ENCODE data around the gene PDZRN4.
"Not testable (repeated sequence)": the region's sequence is repeated elsewhere in the genome, so short reads cannot be mapped to it uniquely, and the experiment has no call there.

The PDZRN4 gene

DNA sequence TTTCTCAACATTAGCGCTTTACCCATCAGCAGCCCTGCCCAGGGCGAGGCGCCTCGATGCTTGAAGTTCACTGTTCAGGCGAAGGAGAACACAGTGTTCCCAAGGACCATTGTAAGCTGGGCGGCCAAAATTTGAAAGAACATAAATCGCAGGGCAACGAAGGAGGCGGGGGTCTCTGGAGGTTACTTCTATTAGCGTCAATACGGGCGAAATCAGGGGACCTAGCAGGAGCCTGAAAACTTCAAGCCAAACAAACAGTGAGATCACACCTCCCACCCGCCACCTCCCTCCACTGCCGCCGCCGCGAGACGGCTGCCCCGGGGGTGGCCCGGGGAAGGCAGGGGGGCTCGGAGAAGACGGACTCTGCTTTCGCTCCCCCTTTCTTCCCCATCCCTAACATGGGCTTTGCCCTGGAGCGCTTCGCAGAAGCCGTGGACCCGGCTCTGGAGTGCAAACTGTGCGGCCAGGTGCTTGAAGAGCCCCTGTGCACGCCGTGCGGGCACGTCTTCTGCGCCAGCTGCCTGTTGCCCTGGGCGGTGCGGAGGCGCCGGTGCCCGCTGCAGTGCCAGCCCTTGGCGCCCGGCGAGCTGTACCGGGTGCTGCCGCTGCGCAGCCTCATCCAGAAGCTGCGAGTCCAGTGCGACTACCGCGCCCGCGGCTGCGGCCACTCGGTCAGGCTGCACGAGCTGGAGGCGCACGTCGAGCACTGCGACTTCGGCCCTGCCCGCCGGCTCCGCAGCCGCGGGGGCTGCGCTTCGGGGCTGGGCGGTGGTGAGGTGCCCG lies at the start of gene PDZRN4:
TSS of gene PDZRN4 (plus strand) at position 263 of the 783 bp plus-strand sequence.
- DNase-seq: no peak

GRCh38 chr12:41140117-41140516 lies 48.0 kb upstream of the PDZRN4 start:
- no peak for DNase-seq

- no peak for DNase-seq
Observed at GRCh38 chr12:41141104-41141503, 47.0 kb upstream of the PDZRN4 start.

DNA sequence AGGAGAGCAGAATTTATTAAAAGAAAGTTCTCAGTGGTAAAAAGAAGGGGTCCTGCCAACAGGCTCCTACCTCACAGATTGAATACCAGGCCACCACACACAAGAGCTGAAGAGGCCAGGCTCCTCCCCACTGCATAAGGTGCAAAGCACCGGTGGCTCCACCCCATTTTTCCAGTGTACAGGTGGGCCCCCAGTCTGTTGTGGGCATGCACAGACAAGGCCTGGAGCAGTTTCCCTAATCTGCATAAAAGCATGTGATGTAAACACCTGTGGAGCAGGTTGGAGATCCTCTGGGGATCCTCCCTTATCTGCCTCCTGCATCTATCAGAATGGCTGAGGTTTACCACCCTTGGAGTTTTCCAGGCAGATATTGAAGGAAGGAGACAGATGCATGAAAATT lies 45.7 kb upstream of the PDZRN4 start:
- no peak for DNase-seq

GRCh38 chr12:41151793-41152192 lies 36.3 kb upstream of the PDZRN4 start:
- no peak for DNase-seq

DNA sequence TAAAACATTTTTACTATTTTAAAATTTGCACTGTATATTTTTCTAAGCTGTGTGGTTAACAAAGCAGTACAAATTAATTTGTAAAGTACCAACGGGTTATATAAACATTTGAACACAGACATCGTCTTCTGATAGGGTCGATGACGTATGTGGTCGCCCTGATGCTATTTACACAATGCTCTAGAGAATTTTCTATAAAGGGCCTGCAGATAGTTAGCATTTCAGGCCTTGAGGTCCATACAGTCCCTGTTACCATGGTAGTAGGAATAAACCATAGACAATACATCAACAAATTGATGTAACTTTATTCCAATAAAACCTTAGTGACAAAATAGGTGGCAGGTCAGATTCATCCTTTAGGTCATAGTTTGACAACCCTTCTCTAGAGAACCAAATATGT lies 25.7 kb upstream of the PDZRN4 start:
- no peak for DNase-seq

DNA sequence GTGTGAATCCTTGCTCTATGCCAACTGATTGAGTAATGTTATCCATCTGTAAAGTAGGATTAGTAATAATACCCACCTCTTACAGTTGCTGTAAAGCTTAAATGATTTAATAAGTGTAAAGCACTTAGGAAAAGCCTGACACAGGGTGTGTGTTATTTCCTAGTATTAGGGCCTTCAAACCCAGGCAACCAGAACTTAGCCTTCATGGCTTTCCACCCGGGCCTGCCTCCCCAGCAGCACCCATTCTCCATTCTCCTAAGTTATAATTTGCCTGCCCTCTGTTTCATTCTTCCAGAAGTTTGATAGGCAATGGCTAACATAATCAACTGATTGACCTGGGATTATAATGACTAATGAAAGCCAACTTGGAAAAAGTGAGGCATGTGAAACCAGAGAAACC lies 20.4 kb upstream of the PDZRN4 start:
- no peak for DNase-seq

- DNase-seq: no peak
Observed at GRCh38 chr12:41174602-41175001, 13.5 kb upstream of the PDZRN4 start.

DNA sequence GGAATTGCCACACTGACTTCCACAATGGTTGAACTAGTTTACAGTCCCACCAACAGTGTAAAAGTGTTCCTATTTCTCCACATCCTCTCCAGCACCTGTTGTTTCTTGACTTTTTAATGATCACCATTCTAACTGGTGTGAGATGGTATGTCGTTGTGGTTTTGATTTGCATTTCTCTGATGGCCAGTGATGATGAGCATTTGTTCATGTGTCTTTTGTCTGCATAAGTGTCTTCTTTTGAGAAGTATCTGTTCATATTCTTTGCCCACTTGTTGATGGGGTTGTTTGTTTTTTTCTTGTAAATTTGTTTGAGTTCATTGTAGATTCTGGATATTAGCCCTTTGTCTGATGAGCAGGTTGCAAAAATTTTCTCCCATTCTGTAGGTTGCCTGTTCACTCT lies 8.6 kb upstream of the PDZRN4 start:
- not testable (repeated sequence) for DNase-seq

DNA sequence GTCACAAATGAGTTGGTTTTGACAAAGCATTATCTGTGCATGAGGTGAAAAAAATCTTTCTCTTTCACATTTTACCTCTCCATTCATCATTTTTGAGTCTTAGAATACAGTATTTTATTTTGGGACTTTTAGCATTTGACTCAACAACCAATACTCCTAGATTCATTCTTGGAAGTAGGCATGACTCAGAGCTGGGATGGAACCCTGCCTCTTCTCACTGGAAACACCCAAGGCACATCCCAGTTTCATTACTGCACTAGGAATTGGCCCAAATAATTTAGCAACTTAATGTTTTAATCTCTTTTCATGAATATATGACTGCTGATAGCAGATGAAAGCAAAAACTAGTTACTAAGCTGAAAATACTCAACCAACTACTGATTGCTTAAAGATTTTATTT lies 3.3 kb upstream of the PDZRN4 start:
- DNase-seq: no peak

GRCh38 chr12:41186026-41186425 lies 2.1 kb upstream of the PDZRN4 start:
- DNase-seq: no peak

DNA sequence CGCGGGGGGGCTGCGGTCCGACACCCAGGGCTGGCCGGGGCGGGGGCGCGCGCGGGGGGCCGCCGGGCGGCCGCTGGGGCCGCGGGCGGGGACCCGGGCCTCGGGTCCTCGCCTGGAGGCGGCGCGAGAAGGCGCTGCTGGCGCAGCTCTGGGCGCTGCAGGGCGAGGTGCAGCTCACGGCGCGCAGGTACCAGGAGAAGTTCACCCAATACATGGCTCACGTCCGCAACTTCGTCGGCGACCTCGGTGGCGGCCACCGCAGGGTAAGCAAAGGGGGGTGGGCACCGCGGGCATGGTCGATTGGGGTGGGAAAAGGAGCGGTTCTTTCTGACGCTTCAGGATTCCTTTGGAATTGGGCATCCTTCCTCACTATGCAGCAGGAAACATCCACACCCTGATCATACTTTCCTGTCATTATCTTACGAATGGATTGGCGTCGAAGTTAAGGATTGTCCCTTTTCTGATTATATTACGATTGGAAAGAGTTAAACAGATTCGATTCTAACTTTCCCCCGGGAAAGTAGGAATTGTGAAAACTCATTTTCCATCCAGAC lies 798 bp downstream of the PDZRN4 start:
- DNase-seq: no peak

GRCh38 chr12:41189395-41190251 lies 1.5 kb downstream of the PDZRN4 start:
- DNase-seq: no peak

GRCh38 chr12:41190338-41190737 lies 2.2 kb downstream of the PDZRN4 start:
- DNase-seq: no peak

DNA sequence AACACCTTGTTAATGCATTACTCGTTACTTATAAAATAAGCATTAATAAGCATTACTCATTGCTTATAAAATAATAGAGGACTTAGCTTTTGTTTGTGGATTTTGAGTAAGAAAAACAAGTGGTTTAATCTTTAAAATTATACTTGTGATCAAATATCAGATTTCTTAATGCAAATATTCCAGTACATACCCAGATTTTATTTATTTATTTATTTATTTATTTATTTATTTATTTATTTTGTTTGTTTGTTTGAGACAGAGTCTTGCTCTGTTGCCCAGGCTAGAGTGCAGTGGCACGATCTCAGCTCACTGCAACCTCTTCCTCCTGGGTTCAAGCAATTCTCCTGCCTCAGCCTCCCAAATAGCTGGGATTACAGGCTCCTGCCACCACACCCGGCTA lies 3.4 kb downstream of the PDZRN4 start:
- DNase-seq: not testable (repeated sequence)

GRCh38 chr12:41193311-41193710 lies 5.2 kb downstream of the PDZRN4 start:
- no peak for DNase-seq

DNA sequence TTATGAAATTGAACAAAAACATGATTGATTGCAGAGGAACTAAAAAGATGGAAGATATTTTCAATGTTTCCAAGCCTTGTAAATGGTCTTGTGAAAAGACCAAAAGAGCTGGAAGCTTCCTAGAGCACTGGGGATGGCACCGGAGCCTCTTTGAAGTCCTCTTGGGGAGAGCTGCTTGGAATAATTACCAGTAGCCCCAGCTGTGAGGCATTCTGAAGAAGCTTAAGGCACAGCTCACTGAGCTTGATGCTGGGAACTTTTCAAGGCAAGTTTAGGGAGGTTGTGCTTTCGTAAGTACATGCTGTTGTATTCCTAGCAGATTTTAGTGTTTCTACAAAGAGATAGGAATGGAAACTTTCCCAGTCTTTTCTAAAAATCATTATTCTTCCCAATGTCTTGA lies 13.9 kb downstream of the PDZRN4 start:
- DNase-seq: no peak

GRCh38 chr12:41205070-41205709 lies 17.1 kb downstream of the PDZRN4 start:
- DNase-seq: no peak

DNA sequence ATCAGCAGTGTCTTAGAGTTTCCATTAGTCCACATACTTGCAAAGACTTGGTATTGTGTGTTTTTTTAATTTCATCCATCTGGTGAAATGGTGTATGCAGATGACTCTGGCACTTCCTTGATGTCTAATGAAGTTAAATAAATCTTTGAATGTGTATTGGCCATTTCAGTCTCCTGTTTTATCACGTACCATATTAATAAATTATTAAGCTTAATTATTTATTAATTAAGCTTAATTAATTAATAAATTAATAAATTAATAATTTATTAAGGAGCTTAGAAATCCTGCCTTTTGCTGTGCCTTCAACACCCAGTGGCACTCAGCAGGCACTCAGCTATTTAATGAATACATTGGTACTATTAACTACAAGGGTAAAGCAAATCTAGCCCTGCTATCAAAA lies 18.2 kb downstream of the PDZRN4 start:
- DNase-seq: no peak

DNA sequence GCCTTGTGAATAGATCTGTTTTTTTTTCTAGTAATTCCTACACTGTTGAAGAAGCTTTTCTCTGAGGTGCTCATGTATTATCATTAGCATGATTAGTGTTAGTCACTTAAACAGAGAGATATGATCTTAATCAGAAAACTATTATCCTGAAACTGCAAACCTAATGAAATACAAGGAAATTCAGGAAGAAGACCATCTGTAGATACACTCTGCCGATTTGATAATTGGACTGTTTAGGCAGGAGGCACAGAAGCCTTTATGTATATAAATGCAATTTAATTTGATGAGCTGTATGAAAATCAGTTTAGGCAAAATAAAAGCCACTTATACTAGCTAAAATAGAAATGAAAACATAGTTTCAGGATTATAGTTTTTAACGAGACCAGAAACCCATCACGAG lies 23.3 kb downstream of the PDZRN4 start:
- no peak for DNase-seq

DNA sequence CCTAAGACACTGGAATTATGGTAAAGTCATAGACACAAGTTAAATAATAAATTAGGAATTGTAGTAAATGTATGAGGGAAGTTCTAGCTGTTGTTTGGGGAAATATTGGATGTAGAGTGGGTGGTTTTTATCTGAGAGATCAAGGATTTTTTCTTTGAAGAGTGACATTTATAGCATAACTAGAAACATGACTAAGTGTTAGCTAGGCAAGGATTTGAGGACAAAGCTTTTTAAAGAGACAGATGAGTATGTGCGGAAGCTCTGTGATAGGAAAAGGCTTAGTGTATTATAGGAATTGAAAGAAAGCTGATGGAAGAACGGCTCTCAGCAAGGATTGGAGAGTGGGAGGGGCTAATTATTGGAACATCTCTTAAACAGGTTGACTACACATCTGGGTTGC lies 24.5 kb downstream of the PDZRN4 start:
- no peak for DNase-seq

DNA sequence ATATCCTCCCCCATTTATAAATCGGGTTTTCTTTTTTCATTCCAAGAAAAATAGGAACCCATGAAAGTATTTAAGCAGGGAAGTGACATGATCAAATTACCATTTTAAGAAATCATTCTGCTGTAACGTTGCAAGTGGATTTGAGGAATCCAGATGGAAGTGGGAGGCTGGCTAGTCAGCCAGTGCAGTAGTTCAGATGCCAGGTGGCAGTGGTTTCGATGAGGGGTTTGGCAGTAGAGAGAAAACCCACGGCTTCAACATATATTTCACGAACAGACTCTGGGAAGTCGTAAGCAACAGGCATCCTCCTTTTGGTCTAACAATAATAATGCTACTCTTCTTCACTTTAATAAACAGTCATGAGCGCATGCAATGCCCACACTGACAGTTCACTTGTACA lies 25.0 kb downstream of the PDZRN4 start:
- no peak for DNase-seq

DNA sequence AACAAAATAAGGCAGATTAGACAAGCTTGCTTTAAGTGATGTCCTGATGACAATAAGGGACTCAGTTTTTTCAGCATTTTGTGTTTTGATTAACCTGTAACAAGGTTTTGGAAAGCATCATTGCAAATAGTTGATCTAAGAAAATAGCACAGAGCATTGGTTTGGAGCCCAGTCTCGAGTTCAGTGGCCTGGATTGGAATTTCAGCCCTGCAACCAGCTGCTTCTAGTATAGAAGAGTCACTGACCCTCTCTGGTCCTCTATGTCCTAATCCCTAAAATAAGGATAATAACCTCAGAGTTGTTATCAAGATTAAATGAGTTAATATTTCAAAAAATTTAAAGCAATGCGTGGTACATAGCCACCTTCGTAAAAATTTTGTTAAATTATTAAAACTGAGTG lies 25.5 kb downstream of the PDZRN4 start:
- DNase-seq: no peak
